ENCODE measurements around the gene SLCO2A1.

DNA sequence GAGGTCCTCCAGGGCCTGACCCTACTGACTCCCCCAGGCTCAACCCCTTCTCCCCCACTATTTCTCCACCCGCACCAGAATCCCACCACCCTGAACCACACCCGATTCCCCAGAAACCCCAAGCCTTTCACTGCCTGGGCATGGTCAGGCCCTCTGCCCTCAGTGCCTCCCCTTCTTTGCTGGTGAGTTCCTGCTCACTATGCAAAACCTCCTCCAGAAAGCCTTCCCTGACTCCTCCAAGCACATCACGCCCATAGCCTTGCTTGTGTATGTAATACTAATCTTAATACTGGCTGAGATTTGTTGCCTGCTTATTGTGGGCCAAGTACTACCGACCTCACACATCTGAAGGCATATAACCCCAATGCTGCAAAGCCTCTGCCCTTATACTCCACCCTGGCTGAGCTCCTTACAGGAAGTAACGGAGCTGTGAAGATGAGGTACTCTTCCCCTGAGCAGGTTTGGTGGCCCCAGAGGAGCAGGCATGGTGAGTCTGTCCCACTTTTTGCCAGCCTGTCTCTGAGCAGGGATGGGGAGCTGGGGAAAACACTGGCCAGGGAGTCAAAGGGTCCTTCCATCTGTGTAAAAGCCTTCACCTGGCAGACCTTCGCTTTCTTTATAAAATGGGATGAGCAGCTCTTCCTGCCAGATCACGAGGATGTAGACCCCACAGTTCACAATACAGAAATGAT is 143.5 kb downstream of the SLCO2A1 start:
- TF ChIP-seq GATA3 (IDR thresholded peaks at IDR 0.05; ENCODE audit: low read depth, low read length) (no peak), GATA2 (IDR thresholded peaks at IDR 0.05; ENCODE audit: low read depth, low read length) (no peak)

All from SH-SY5Y (cell line).